ENCODE measurements around the gene HDAC4. TPM values are rescaled to one million over a fixed set of nuclear protein-coding genes. Genes with fewer than 3 reads are reported as not detected.

HDAC4 gene
- polyA plus RNA-seq, 4 donors = 12.0 to 14.1 (median 12.6) TPM

DNA sequence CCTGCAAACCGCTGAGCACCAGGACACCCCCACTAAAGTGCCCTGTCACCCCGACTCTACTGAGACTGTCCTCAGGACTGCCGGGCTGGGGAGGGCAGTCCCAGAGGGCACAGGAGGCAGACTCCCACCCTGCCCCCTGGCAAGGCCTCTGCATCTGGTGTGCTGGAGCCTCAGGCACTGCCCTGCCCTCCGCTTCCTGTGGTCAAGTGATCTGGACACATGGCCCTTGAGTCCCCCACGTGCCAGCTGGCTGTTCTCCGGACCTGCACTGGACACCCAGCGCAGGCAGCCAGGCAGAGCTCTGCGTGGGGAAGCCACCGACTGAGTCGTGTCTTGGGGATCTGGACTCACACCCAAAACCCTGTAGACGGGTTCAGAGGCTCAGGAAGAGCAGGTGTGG is 335.3 kb downstream of the HDAC4 start:
- no peak for DNase-seq (ENCODE audit: low read depth in 4 of 4, low spot score in 3 of 4)

DNA sequence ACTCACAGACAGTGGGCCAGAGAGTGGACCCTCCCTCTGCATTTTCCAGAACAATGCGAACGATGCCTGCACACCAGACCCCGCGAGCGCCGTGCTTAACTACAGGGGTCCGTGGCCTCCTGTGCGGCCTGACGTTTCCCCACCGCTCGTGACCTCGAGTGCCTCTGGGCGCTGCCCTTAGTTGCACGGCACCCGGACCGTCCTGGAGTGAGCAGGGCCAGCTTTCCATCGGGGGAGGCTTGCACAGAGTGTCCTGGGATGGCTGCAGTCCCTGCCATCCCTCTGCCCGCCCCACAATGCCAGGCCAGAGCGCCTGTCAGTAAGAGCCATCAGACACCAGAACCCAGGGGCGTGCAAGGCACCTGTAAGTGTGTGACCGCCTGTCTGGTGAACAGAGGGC is 335.9 kb downstream of the HDAC4 start:
- no peak for DNase-seq (ENCODE audit: low read depth in 4 of 4, low spot score in 3 of 4)

DNA sequence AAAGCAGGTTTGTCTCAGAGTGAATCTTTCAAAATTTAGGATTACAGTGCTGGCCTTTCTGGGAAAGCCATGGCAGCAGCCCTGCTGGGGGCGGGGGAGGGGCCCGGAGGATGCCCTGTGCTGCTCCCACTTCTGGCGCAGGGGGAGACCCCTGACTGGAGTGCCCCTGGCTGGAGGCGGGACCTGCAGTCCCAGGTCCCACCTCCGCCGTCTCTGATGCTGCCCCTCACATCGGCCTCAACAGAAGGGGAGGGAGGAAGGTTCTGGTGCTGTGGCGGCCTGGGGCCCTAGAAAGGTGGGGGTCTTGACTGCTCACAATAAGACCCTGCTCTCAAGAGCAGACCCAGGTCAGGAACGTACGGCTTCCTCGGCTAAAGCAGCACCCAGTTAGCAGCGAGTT is 336.6 kb downstream of the HDAC4 start:
- no peak for DNase-seq (ENCODE audit: low read depth in 4 of 4, low spot score in 3 of 4)

DNA sequence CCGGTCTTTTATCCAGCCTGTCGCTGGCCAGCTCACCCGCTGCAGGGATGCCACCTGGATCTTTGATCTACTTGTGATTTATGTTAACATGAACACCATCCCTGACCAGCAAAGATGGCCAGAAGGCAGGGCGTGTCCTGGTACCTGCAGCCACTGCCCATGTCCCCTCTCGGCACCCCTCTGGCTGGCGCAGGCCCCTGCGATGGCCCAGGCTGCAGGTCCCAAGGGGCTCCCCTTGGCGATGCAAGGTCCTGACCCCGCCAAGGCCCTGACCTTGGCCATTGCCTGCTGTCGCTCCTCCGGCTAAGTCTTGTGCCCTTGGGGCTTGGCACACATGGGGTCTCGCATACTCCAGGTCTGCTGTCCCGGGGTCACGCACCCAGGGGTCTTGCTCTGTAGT is 338.1 kb downstream of the HDAC4 start:
- DNase-seq (ENCODE audit: low read depth in 4 of 4, low spot score in 3 of 4) = no peak

DNA sequence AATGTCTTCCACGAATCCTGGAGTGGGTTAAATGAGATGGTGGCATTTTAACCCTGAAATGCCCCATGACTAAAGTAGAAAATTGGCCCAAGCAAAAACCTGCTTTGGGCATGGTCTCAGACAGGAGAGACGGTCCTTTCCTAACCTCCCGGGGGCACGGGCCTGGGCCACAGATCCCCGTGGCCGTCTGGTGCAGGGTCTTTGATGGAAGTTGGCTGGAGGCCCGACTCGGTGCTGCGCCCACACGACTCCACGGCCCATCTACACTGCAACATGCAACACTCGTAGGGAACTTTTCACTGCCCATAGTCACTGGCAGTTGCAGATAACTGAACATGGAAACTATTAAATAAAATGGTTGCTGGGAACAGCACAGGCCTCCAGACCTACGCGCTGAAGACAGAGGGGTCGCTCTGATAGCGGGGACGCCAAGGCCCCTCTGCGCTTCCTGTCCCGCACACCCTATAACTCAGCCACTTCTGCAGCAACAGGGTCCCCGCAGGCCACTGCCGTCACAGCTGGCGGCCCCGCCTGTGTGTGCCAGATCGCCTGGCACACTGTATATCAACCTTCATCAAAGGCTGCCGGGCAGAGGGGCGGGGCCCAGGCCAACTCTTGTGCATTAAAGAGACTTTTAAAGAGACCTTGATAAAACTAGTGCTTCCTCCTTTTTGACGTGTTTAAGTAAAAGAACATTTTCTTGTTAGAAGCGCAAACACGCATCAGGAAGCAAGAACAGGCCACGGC is 338.8 kb downstream of the HDAC4 start:
- no peak for DNase-seq (ENCODE audit: low read depth in 4 of 4, low spot score in 3 of 4)

DNA sequence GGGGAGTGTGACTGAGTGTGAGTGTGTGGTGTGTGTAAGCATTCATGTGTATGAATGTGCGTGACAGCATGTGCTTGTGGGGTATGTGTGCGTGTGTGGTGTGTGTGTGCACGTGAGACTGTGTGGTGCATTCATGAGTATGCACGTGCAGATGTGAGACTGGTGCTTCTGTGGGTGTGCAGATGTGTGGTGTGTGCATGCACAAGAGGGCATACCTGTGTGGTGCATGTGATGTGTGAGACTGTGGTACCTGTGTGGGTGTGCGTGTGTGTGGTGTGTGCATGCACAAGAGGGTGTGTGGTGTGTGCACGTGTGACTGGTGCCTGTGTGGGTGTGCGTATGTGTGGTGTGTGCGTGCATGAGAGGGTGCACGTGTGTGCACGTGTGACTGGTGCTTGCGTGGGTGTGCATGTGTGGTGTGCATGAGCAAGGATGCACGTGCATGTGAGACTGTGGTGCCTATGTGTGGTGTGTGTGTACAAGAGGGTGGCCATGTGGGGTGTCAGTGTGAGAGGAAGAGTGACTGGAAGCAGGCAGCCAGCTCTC is 339.6 kb downstream of the HDAC4 start:
- DNase-seq (ENCODE audit: low read depth in 4 of 4, low spot score in 3 of 4) = no peak

DNA sequence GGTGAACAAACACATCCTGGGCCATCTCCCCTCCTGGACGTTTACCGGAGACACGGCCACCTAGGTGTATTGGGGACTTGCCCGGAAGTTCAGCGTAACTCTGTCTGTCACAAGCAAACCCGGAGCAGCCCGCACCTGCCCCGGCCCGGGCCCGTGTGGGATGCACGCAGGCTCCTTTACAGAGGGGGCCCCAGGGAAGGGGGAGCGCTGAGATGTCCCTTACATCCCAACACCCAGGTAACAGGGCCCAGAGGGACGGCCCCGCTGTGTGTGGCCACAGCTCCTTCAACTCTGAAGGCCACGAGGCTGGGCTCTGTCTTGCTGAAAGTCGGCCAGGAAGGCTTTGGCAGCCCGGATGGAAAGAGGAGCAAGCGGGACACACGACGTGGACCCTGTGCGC is 340.1 kb downstream of the HDAC4 start:
- no peak for DNase-seq (ENCODE audit: low read depth in 4 of 4, low spot score in 3 of 4)

DNA sequence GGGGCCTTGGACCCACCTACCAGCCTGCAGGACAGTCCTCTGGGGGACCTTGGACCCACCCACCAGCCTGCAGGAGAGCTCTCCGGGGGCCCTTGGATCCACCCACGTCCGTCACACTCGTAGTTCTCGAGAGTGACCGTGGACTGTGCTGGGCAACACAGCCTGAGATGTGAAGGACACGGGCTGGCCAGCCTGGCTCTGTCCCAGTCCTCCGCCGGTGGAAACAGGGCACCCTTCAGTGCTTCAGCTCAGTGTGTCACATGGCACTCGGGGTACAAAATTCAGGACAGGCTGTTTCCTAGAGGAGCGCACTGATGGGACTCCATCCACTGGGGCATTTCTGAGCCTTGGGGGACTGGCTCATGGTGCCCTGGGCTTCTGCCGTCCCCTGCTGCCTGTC is 341.0 kb downstream of the HDAC4 start:
- DNase-seq (ENCODE audit: low read depth in 4 of 4, low spot score in 3 of 4) = no peak

DNA sequence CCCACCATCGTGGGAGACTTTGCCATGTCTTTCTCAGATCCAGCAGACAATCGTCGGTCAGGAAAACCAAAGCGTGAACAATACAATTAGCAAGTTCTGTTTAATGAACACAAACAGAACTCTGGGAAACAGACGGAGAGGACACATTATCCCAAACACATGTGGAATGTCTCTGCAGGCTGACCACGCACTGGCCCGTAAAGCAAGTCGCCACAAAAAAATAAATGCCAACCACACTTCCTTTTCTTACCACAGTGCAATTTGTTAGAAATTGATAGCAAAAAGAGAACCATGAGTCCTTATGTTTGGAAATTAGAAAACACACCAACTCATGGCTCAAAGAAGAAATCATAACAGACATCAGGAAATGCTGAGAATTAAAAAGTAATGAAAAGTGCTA is 342.1 kb downstream of the HDAC4 start:
- no peak for DNase-seq (ENCODE audit: low read depth in 4 of 4, low spot score in 3 of 4)

DNA sequence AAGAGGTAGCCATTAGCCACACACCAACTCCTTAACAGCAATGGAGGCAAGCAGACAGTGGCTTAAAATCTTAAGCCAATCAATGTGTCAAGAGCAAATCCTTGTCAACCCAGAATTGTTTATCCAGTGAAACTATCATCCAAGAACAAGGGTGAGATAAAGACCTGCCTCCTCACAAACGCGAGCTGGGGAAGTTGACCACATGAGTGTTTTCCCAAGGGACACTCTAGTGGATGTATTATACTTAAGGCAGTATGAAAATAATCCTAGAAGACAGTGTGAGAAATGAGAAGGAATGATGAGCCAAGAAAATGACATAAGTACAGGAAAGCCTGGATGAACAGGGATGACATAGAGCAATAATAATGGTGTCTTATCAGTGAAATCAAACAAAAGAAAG is 343.3 kb downstream of the HDAC4 start:
- no peak for DNase-seq (ENCODE audit: low read depth in 4 of 4, low spot score in 3 of 4)

DNA sequence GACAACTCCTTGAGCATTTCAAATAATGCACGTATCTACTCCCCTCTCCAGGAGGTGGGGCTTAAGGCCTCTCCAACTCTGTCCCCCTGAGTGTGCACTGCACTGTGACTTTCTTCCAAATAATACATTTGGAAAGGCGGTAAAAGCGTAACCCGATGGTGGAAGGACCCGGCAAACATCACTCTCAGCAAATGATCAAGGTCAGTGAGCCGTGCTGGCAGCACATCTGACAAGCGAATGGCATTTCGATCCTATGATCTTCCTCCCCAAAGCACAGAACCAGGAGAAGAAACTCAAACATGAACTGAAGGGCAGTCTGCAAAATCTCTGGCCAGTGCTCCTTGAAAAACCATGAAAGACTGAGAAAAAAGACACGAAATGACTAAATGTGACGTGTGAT is 344.2 kb downstream of the HDAC4 start:
- no peak for DNase-seq (ENCODE audit: low read depth in 4 of 4, low spot score in 3 of 4)

DNA sequence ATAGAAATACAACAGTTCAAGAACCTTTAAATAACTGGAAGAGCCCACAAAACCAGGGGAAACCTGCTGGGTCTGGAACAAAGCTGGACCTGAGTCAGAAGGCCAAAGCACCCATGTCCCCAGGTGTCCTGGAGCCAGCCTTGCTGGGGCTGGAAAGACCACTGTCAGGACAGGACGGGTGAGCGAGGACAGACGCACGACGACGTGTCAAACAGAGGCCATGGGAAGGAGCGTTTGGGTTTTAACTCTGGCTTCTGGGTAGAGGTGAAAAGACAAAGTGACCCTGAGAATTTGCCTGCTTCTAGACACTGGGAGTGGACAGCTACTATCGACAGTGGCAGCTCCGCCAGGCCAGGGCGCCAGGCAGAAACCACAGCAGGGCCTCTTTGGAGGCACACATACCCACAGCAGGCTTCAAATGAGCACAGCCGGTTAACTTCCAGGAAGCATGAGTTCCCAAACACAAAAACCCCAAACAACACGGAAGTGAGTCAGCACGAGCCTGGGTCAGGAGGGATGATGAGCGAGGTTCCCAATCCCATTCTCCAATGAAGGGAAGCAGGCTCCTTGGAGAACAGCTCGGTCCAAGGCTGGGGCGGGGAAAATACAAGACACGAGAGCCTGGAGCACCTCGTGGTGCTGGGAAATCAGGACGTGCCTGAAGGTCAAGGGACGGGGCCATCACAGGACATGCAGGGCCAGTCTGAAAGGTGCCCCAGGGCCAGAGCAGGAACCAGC is 344.9 kb downstream of the HDAC4 start:
- DNase-seq (ENCODE audit: low read depth in 4 of 4, low spot score in 3 of 4) = no peak

DNA sequence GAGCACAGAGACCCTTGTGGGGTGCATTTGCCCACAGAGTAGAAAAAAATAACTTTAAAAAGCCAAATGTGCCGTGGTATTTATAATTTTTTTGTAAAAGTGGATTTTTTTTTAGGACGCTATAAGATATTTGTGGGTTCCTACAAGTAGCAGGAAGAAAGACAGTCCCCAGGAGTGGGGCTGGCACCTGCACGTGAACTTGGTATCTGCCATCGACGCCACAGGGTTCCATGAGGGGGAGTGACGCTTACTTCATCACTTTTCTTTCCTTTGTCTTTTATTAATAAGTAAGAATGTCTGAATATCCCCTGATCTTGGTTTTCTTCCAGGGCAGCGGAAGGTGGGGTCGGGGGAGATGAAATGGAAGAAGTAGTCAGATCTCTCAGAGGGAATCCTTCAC is 345.9 kb downstream of the HDAC4 start:
- no peak for DNase-seq (ENCODE audit: low read depth in 4 of 4, low spot score in 3 of 4)

DNA sequence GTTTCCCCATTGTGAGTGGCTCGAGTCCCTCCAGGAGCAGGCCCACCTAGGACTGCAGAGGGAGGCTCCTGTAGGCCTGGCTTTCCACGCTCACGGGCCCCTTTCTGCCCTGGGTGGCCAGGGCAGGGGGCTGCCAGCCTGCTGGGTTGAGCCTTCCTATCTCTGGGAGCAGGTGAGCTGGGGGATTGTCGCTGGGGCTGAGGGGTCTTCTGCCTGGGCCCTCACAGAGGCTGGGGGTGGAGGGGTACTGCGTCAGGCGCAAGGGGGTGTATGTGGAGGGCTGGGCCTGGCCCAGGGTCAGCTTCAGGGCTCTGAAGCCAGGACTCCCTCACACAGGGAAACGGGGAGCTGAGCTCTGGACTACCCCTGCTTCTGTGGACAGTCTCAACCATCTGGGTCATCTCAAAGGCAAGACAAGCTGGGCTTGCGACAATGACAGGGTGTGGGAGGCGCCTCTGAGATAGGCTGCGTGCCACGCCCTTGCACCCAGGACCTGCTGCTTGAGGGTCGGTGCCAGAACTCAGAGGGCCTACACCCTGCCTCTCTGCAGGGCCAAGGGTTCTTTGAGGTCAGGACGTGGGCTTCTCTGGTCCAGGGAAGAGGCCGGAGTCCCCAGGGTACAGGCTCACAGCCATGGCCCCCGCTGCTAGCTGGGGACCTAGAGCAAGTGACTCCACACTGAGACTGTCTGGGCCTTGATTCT is 346.9 kb downstream of the HDAC4 start:
- DNase-seq (ENCODE audit: low read depth in 4 of 4, low spot score in 3 of 4) = no peak

DNA sequence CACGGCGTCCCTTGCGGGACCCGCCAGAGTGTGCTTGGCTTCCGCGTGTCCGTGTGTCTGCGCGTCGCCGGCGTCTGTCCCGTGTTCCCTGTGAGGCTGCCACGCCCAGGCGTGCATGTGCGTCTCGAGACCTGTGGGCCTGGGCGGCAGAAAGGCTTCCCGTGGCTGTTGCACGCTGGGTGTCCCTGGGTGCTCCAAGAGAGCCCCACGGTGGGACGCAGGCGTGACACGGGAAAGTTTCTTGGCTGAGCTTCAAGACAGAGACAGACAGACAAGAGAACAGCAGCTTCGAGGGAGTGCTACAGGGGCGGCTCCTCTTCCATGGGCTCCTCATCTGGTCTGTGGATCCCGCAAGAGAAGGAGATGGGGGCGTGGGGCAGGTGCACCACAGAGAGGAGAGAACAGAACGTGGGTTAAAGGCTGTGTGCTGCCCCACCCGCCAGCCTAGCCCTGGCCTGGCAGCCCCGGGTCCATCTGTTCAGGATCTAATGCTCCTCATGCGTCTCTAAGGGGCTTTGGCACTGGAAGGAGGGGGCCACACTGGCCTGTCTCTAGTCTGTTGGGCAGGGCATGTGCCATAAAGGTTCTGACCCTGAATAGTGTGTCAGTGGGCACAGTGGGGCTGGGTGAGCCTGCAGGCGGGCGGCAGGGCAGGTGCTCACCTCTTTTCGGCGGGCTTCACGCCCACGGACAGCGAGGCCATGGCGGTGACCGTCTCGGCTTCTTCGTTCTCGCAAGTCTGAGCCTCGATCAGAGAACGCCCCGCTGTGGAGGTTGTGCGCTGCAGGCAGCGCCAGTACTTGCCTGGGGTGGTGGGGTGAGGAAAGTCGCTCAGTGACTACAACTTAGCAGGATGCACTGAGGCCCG is 347.8 kb downstream of the HDAC4 start:
- DNase-seq (ENCODE audit: low read depth in 4 of 4, low spot score in 3 of 4) = no peak

DNA sequence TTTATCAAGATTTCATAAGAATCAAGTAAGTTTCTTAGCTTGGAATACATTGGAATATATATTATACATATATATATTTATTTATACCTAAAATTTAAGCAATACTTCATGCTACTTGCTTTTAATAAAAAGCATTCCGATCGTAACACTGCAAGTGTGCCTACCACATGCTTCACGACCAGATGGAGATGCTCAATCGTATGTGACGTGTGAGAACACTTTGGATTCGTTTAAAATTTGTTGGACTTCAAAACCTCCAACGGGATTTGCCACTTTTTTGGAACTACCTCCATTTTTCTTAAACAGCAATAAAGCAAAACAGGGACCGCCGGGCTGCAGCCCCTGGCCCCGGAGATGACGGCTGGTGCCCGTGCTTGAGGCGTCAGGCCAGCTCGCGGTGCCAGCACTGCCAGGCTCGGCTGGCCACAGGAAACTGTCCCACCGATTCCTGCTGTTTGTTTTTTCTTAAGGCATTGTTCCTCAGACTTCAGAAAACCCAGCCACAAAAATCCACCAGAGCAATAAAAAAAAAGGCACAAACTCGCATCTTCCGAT is 348.9 kb downstream of the HDAC4 start:
- DNase-seq (ENCODE audit: low read depth in 4 of 4, low spot score in 3 of 4) = no peak

DNA sequence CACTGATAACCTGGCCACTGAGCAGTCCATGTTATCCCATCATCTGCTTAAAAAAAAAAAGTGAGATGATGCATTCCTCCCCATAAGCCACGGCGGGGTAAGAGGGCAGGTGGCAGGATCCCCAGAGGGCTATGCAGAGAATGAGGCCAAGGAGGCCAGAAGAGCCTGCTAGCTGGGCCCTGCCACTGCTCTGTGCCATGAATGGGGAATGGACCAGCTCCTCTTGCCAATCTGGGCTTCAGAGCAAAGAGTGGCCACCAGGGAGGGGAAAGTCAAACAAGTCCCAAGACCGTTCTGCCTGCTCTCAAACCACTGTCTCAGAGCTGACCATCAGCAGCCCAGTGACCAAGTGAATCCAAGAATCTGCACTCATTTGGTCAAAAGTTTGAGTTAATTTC is 350.6 kb downstream of the HDAC4 start:
- no peak for DNase-seq (ENCODE audit: low read depth in 4 of 4, low spot score in 3 of 4)

DNA sequence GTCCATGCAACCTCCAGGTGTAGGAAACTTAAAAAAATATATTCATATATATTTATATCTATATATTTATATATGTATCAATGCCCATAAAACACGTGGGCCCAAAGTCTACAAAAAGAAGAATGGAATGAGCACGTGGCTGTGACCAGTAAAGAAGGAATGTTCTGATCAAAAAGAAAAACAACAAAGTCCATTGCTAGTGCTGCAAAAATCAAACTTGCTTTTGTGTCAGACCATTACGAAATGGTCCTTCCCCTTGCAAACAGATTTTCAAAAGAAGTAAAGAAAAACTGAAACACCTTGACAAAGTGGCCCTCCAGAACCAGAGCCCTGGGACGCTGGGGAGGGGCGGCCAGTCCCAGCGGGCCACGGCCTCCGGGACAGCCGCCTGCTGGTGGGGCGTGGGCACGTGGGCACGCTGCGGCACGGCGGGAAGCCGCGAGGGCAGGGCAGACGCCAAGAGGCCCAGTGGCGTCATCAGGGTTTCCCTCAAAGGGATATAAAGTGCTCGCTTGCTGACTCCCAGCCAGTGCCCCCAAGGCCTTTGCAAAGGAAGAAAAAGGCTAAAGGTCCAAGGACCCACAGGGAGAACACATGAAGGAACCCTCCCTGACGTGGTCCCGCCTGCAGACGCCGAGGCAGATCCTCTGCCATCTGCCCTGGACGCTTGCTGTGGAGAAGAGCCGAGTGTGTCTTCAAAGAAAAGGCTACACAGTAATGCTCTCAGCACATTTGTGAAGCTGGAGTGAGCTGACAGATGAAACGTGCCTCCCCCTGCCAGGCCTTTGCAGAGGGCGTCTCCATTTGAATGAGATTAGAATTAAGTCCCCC is 351.2 kb downstream of the HDAC4 start:
- DNase-seq (ENCODE audit: low read depth in 4 of 4, low spot score in 3 of 4) = no peak

DNA sequence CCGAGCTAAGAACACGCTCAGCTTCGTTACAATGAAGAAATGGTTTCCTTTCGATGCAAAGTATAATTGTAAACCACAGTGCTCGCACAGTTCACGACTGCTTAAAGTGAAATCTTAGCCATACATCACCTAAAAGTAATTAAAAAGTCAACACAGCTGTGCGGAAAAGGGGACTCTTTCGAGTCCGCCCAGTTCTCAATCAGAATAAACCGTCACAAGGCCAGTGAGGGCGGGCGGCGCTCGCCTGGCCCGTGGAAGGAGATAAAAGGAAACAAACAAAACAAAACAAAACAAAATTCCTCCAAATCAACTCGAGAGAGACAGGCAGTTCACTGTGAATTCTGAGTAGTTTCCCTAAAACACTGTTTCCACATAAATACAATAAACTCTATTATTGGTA is 352.1 kb downstream of the HDAC4 start:
- no peak for DNase-seq (ENCODE audit: low read depth in 4 of 4, low spot score in 3 of 4)
